T-helper 1 cell treated with Interleukin-12 subunit alpha and Interleukin-12 subunit beta and Interleukin-4 antibody, amounts not matched to agents 30 ng/mL and 1 ng/mL, for 36 hours (primary cell): ENCODE data around the gene NEURL1. TPM values are rescaled to one million over a fixed set of nuclear protein-coding genes. Genes with fewer than 3 reads are reported as not detected.

ENCODE experiments used
- intact Hi-C: fragments of 100-400 bp; cut with micrococcal nuclease; formaldehyde crosslinking; loops from one replicate; pipeline ENCODE4 v1.15.1; 2024
- total RNA-seq: library from RNA; stranded (reverse); gene quantifications from 2 replicates; pipeline ENCODE4 v1.2.3, GENCODE V29; 2022

NEURL1 gene
- total RNA-seq, 1 donor from 2014 or later: 2.2 TPM

DNA sequence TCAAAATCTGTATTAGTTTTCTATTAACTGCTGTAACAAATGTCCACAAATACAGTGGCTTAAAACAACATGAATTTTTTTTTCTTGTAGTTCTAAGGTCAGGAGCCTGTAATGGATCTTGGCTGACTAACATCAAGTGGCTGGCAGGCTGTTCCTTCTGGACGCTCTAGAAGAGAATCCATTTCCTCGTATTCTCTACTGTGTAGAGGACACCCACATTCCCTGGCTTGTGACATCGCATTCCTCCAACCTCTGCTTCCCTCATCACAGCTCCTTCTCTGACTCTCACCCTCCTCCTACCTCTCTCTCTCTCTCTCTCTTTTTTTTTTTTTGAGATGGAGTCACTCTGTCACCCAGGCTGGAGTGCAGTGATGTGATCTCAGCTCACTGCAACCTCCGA is 30.0 kb upstream of the NEURL1 start:
- intact Hi-C loops: no loop called here

DNA sequence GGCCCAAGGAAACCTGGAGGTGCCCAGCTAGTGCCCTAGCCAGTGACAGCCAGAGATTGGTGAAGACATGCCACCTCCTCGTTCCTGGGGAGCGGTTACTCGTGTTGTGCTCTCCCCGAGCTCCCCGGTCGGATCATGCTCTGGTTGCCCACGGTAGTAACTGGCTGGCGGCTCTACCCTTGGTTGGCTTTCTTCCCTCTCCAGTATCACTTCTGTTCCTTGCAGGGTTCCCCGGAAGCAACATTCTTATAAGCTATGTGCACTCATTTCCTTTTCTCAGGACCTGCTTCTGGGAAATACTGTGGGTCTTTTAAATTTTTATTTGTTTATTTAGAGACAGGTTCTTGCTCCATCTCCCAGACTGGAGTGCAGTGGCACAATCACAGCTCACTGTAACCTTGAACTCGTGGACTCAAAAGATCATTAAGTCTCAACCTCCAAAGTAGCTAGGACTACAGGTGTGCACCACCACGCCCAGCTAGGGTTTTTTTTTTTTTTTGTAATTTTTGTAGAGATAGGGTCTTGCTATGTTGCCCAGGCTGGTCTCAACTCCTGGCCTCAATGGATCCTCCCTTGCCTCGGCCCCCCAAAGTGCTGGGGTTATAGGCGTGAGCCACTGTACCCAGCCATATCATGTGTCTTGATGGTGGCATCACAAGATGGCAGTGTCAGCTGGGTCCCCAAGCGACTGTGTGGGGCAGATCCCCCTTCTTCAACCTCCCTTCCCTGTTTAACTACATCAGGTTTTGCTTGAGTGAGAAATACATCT is 27.9 kb upstream of the NEURL1 start:
- intact Hi-C loops: no loop called here

DNA sequence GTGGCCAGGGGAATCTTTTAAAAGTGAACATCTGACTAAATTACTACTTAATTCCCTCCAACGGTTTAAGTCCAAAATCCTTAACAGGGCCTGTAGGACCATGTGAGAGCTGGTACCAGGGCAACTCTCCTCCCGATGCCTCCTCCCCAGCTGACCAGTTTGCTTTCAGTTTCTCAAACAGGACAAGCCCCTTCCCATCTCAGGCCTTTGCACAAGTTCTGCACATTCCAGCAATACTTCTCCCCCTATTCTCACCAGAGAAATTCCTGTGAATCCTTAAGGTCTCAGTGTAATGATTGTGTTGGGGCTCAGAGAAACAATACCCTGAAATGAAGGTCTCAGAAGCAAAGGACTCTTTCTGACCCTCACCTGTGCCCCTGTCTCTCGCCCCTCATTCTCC is 26.8 kb upstream of the NEURL1 start:
- intact Hi-C loops: no loop called here

DNA sequence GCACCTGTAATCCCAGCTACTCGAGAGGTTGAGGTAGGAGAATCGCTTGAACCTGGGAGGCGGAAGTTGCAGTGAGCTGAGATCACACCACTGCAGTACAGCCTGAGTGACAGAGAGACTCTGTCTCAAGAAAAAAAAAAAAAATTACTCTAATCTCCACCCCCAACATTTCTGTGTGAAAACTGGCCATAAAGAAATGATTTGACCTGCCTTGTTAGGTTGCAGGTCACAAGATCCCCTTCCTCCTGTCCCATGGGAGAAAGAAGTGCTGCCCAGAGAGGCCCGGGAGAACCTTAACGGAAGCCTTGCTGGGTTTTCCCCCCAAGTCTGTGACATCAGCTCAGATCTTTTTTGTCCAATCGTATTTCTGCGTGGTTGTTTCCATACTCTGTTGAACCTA is 26.1 kb upstream of the NEURL1 start:
- intact Hi-C loops: no loop called here

DNA sequence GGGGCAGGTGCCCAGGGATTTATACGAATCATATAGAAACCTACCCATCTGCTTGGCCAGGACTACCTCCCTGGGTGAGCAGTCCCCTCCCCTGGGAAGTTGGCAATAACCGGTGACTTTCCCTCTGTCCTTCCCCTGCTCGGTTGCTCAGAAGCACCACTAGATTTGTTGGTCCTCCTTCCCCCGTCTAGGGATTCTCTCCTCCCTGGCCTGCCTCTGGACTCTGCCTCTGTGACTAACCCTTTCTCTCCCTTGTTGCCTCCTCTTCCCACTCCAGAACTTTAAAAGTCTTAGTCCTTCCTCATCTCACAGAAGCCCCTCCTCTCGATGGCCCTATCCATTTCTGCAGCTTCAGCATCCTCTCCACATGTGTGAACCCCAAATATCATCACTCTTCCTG is 24.3 kb upstream of the NEURL1 start:
- intact Hi-C loops: no loop called here

DNA sequence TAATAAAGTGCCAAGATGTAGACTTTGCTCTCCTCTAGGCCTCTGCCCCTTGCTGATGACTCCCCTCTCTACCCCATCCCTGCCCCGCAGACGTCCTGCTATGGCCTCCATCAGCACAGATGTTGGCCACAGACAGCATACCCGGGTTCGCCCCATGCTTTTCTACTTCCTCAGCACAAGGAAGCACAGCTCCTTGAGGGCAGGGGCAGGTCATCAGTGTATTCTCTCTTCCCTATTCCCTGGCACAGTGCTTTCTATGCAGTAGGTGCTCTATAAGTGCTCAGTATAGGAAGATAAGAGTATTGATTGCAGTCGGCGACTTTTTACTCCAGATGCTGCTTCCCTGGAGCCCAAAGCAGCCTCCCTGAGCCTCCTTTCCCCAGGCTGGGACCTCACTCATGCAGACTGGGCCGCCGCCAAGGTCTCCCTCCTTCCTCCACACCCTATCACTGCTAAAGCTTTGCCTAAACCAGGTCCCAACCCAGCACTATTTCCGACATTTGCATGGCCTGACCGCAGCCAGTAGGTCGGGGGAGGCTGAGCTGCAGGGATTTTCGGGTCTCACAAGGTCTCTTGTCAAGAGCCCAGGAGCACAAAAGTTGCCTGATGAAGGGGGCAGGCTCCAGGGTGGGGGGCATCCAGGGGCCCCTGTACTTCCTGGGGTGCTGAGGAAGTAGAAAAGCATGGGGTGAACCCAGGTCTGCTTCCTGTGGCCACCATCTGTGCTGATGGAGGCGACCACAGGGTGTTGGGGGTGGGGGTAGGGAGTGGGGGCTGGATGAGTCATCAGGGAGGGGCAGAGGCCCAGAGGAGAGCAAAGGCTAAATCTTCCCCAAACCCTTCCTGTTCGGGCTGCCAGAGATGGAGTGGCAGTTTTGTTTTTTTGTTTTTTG is 22.5 kb upstream of the NEURL1 start:
- intact Hi-C loops: loop anchor here (1.0 to 5.0 kb wide), 6 partner anchors 11 to 651 kb away; partner anchors contain the start of genes ATP5MK, PDCD11 and SFR1

DNA sequence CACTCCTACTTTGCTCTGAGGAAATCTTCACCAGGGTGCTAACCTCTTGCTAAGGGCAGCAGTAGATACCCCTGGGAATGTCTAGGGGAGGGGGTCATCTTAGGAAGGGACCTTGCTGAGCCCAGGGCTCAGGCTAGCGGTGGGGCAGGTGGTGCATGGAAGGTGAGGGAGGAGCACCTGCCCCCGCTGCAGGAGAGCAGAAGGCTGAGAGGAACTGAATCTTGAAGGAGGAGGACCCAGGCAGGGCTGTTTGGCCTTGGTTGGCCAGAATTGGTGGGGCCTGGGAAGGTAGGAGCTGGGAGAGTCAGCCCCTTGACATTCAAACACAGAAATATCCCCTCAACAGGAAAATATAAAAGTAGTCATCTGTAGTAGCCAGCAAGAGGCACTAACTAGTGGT is 21.5 kb upstream of the NEURL1 start:
- intact Hi-C loops: loop anchor here (5.0 kb wide), 1 partner anchor 650 kb away; the partner anchor contains the start of gene SFR1

DNA sequence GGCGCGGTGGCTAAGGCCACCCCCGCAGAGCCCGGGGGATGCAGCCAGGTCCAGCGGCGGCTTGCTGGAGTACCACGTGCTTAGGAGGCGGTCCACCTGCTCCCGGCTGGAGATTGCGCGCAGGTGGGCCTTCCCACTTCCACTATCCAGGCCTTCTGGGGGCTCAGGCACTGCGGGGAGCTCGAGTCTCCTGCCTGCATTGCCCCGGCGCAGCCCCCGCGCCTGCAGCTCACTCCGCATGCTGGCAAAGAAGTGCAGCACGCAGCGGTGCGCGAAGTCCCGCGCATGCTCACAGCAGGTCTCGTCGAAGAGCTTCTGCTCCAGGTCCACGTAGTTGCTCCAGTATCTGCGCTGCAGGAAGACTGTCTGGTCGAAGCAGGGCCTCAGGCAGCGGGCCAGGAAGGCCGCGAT is 20.2 kb upstream of the NEURL1 start:
- intact Hi-C loops: loop anchor here (5.0 kb wide), 1 partner anchor 649 kb away; the partner anchor contains the start of gene SFR1

DNA sequence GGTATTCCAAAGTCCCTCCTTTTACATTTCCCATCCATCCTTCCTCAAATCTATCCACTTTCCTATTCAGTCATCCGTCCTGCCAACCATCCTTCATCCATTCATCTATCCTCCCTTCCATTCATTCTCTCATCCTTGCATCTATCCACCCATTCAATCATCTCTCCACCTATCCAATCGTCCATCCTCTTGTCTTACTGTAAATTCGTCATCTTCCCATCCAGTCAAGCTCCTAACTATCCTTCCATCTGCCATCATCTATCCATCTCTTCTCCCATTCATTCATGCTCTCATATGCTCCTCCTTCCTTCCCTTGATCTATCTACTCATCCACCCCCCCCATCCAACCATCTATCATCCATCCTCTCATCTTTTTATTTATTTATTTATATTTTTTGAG is 19.4 kb upstream of the NEURL1 start:
- intact Hi-C loops: loop anchor here (5.0 kb wide), 1 partner anchor 648 kb away; the partner anchor contains the start of gene SFR1

DNA sequence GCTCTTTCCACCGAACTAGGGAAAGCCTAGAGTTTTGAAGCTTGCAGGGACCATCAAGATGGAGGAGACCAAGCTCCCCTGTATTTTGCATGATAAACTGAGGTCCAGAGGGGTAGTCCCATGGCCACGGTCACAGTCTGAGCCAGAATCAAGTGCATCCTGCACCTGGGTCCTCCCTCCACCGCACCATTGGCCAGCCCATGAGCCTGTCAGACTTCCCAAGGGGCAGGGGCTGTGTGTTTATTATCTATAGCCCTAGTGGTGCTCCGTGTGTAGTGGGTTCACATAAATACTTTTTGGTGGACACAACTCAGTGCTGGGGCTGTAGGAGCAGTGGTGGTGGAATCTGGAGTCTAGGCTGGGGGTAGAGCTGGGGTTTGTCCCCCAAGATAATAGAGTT is 18.1 kb upstream of the NEURL1 start:
- intact Hi-C loops: no loop called here

DNA sequence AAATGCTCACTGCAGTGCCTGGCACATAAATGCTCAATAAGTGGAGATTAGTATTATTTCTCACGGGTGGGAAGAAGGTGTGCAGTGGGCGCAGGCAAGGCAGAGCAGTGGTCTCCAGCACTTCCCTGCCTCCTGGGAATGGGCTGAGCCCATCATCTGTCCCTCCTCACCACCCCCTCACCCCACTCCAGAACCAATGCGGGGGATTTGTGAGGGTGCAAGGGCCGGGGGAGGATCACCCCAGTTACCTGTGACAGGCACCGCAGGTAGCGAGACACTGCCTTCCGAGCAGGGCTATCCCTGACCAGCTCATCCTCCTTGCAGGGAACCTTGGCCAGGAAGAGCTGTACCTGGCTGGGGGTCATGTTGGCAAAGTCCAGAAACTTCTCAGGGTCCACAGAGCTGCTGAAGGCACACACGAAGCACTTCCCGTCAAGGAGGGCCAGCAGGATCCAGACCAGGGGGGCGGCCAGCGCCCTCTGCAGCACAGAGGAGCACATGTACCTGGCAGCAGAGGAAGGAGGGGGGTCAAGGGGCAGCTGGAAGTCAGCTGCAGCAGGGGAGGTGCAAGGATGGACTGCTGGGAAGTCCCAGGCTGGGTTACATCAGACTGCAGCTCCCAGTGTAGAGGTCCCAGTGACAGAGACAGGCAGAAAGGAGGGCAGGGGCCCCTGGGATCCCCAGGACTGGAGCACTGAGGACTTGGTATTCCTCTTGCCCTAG is 17.3 kb upstream of the NEURL1 start:
- intact Hi-C loops: no loop called here

DNA sequence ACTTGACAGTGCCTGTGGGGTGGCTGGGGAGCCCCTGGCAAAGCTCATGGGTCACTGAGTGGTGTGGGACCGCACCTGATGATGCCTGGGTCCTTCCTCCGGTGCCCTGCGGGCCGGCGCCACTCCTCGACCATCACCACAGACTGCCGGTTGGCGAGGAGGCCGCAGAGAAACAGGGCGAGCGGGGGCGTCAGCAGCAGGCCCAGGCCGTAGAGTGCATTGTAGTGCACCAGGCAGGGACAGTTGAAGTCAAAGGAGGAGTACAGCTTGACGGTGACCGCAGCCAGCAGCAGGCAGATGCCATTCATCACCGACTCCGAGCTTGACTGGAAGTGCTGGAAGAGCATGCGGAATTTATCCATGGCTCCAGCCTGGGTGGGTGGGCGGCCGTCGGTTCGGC is 14.8 kb upstream of the NEURL1 start:
- intact Hi-C loops: no loop called here

DNA sequence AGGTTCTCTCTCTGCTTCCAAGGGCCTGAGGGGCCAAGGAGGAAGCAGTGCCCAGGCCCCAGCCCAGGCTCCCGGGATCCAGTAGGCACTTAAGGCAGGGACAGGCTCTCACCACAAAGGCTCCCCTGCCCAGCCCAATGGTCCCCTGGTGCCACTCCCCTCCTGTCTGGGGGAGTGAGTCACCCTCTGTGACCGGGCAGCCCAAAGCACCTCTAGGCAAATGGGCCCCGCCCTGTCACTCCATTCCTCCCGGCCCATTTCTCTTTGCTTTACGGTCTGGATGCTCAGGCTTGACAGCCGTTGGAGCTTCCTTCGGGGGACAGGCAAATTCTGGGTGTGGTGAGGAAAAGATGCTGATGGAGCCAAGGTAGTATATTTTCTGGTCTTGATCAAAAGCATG is 14.4 kb upstream of the NEURL1 start, which contains the start of gene CALHM3:
Gene CALHM3, minus strand, starts transcription at position 106 of the 400 bp plus-strand sequence. CDS start 208 bp downstream, outside the sequence.
- intact Hi-C loops: no loop called here

DNA sequence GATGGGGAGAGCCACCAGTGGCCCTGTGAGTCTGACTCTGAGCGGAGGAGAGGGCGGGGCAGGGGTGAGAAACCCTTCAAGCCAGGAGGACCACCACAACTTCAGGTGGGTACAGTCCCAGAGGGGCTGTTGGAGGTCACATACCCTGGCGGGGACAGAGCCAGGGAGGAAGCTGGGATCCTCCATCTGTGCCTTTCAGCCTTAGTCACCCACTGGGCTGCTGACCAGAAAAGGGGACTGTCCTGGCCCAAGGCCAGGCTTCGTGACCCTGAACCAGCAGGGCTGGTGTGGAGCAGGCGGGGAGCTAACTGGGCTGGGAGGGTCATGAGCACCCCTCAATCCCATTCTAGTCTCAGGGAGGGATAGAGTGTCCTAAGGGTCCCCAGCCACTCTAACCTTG is 13.0 kb upstream of the NEURL1 start:
- intact Hi-C loops: no loop called here

DNA sequence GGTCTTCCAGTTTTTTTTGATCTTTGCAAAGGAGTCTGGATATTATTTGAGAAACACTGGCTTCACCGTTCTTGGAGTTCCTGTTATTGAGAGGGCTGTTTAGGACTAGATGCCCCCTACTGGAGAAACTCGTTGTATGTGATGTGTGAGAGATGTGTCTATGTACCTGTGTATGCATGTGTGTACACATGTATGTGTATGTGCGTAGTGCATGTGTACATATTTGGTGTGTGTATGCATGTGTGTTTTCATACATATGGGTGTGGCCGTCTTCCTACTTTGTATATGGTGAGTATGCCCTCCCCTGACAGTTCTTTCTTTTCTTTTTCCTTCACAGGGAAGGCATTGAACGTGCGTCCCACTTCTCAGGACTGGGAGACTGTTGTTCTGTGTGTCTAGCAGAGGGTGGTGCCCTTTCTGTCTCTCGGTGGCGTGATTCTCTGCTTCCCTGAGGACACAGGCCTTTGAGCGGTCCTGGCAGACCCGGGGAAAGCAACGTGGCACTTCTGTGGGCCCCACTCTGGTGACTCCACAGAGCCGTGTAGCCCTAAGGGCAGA is 11.5 kb upstream of the NEURL1 start:
- intact Hi-C loops: loop anchor here (1.0 kb wide), 4 partner anchors 11 to 86 kb away; partner anchors contain the start of genes ATP5MK, CALHM2 and PDCD11

DNA sequence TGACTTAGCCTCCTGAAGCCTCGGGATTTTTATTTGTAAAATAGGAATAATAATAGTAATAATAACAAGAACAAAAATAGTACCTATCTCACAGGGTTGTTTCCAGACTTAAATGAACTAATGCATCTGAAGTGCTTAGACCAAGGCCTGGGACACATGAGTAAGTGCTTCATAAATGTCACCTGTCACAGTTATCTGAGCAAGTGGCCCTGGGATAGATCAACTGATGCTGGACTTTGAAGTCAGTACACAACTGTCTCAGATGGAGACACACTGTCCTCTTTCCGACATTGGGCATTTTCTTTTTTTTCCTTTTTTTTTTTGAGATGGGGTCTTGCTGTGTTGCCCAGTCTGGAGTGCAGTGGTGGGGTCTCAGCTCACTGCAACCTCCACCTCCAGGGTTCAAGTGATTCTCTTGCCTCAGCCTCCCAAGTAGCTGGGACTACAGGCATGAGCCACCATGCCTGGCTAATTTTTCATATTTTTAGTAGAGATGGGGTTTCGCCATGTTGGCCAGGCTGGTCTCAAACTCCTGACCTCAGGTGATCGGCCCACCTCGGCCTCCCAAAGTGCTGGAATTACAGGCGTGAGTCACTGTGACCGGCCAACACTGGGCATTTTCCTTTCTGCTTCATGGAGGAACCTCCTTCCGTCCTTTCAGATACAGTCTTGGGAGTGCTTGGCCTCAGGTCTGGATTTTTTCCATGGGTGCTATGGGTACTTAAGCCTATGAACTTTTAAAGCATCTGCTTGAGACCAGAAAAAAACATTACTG is 6.7 kb upstream of the NEURL1 start:
- intact Hi-C loops: loop anchor here (5.0 kb wide), 1 partner anchor 415 kb away; no protein-coding TSS in a partner anchor

DNA sequence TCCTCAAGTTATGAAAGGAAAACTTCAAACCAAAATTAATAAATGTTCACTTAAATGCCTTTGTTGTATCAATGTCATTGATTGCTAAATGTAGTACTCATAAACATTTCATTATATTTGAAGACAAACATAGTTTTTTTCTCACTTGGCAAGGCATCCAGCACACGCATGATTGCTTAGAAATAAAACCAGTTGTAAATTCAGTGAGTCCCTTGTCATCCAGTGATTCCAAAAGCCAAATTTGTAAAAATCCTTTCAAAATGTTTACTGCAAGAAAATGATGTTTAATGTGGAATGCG is 6.1 kb upstream of the NEURL1 start:
- intact Hi-C loops: loop anchor here (5.0 kb wide), 1 partner anchor 415 kb away; no protein-coding TSS in a partner anchor

DNA sequence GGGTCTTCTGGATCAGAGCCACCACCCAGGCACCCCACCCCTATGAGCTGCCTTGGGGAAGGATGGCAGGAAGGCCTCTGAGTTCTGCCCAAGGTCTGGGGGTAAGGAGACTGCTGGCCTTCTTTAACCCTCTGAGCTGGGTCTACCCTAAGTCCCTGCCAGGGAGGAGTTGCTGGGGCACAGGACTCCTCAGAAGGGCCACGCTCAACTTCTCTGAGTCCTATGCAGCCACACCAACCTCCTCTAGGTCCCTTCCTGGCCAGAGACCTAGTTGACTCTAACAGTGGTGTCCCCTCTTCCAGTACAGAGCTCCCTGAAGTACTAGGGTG is 2.6 kb upstream of the NEURL1 start:
- intact Hi-C loops: no loop called here

DNA sequence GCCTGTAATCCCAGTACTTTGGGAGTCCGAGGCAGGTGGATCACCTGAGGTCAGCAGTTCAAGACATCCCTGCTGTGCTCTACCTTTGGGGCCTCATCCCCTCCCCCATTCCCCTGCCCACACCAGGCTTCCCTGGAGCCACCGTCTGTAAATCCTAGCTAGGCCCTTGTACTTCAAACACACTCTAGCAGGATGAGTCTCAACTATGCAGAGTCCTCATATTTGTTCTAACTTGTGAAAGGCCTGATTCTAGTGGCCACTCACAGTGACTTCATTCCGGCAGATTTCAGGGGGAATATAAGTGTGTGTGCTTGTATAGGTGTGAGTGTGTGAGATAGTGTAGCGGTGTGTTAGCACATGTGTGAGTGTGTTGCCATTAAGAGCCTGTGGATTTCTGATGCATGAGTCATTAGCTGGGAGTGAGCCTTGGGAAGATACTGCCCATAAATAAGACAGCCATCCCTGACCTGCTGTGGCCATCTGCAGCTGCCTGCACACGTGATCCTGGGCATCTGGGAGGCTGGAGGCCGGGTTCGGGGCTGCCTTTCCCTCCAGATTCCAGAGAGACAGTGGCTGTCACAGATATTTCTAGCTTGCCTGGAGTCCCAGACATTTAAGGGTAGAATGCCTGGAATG is 1.7 kb upstream of the NEURL1 start:
- intact Hi-C loops: no loop called here
